PC-9 (cell line): ENCODE results near the gene CAST. TPM values are rescaled to one million over a fixed set of nuclear protein-coding genes. Genes with fewer than 3 reads are reported as not detected.

Experiments used
- BruUV-seq: library from RNA; stranded (reverse); fragments of 400-500 nt; replicated peaks from 2 replicates; lab custom pipeline; 2021; lab: Mats Ljungman, UMichigan
- CTCF ChIA-PET: fragments of 300-600 bp; sonication (Branson Sonifier 250); formaldehyde crosslinking; loops from one replicate; lab custom pipeline; 2022; ENCODE audit warnings: antibody characterized with exemption; lab: Charles Lee
- POLR2A ChIA-PET: fragments of 300-600 bp; sonication (Branson Sonifier 250); formaldehyde crosslinking; loops from one replicate; lab custom pipeline; 2022; ENCODE audit warnings: antibody characterized with exemption; ENCODE audit not compliant: unreplicated experiment; lab: Charles Lee
- DNase-seq, 2 experiments: peaks; one replicate each; pipeline versions ENCODE4 v3.0.0 to v3.0.0-alpha.2; 2015 to 2022; ENCODE audit warnings: mixed read lengths in 1 of 2
- H2AFZ ChIP-seq: fragments of 200-600 bp; sonication (generic); 2 replicates; pipeline ENCODE4 v1.8.1; 2017; ENCODE audit warnings: antibody characterized with exemption
- H3F3A ChIP-seq: fragments of 200-600 bp; sonication (generic); 2 replicates; pipeline ENCODE4 v1.8.1; 2017; ENCODE audit warnings: antibody characterized with exemption, mild to moderate bottlenecking, low read depth; ENCODE audit not compliant: insufficient read depth
- H3K27ac ChIP-seq: fragments of 200-600 bp; sonication (generic); 2 replicates; pipeline ENCODE4 v1.6.1; 2016; ENCODE audit warnings: mixed run types
- H3K27me3 ChIP-seq: fragments of 200-600 bp; sonication (generic); 2 replicates; pipeline ENCODE4 v1.6.1; 2016; ENCODE audit warnings: low read depth, mixed run types; ENCODE audit not compliant: insufficient read depth
- H3K36me3 ChIP-seq: fragments of 200-600 bp; sonication (generic); 2 replicates; pipeline ENCODE4 v1.6.1; 2016; ENCODE audit warnings: low read depth, mixed run types
- H3K4me1 ChIP-seq: fragments of 200-600 bp; sonication (generic); replicated peaks from 2 replicates; pipeline ENCODE4 v1.6.1; 2016; ENCODE audit warnings: mixed run types; ENCODE audit not compliant: insufficient read depth
- H3K4me2 ChIP-seq: fragments of 200-600 bp; sonication (generic); 2 replicates; pipeline ENCODE4 v1.6.1; 2017; ENCODE audit warnings: mixed run types
- H3K4me3 ChIP-seq: fragments of 200-600 bp; sonication (generic); 2 replicates; pipeline ENCODE4 v1.6.1; 2016; ENCODE audit warnings: mixed run types
- H3K79me2 ChIP-seq: fragments of 200-600 bp; sonication (generic); 2 replicates; pipeline ENCODE4 v1.6.1; 2017; ENCODE audit warnings: low read depth, mixed run types
- H3K9me2 ChIP-seq: fragments of 200-600 bp; sonication (generic); 2 replicates; pipeline ENCODE4 v1.8.1; 2017; ENCODE audit warnings: mild to moderate bottlenecking; ENCODE audit not compliant: insufficient read depth
- H3K9me3 ChIP-seq: fragments of 200-600 bp; sonication (generic); 2 replicates; pipeline ENCODE4 v1.8.1; 2016; ENCODE audit warnings: low read depth; ENCODE audit not compliant: insufficient read depth
- H4K20me1 ChIP-seq: fragments of 200-600 bp; sonication (generic); 2 replicates; pipeline ENCODE4 v1.8.1; 2017; ENCODE audit not compliant: insufficient read depth
- EZH2 ChIP-seq: fragments of 200-600 bp; sonication (generic); IDR thresholded peaks from 2 replicates; pipeline ENCODE4 v1.8.0; 2017; ENCODE audit warnings: antibody characterized with exemption, low read depth
- intact Hi-C: fragments of 100-400 bp; cut with micrococcal nuclease; formaldehyde crosslinking; loops from one replicate; pipeline ENCODE4 v1.10.0; 2022; ENCODE audit not compliant: unreplicated experiment
- total RNA-seq: library from RNA; stranded (reverse); gene quantifications from 2 replicates; pipeline ENCODE4 v1.2.3, GENCODE V29; 2021
- TF ChIP-seq, protein P1 (sequence below): fragments of 200-600 bp; sonication (generic); conservative IDR thresholded peaks from 2 replicates; pipeline ENCODE4 v1.6.1; 2017; ENCODE audit warnings: mixed run types, antibody characterized with exemption, mild to moderate bottlenecking, moderate library complexity

The CAST gene
- total RNA-seq, 1 experiment from 2014 or later = 289 TPM

DNA sequence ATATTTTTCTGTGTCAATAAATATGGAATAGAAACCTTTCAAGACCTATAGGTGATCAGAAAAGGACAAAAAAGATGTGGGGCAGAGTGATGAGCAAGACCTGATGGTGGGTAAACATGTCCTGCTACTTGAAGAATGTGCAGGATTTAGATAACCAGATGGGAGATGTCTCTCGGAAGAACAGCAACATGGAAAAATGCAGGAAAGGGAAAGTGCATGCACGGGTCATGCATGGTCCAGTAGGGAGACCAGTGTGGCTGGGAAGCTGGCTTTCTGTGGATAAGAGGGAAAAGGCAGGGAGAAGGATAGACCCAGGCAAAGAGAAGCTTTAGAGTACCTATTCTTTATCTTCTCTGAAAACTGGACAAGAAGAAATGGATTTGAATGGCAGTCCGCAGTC, 7.1 kb upstream of the CAST start:
- no peaks in the 10 kb centered on the region; the same call in 1 of the 2 replicates for H3K79me2 ChIP-seq
- no TSS peak for BruUV-seq
- H3K27me3 ChIP-seq = no peaks in the 10 kb centered on the region
- POLR2A ChIA-PET = no interaction called here
- H3F3A ChIP-seq = peaks cover 59% of the 10 kb centered on the region
- no peaks in the 10 kb centered on the region for H3K9me2 ChIP-seq
- intact Hi-C loops = no loop called here
- CTCF ChIA-PET = no interaction called here
- peak overlapping the region; percentile 63 for H3K4me2 ChIP-seq
- no peaks in the 10 kb centered on the region for H4K20me1 ChIP-seq
- no peaks in the 10 kb centered on the region for H3K36me3 ChIP-seq
- no peak overlapping the region for H3K4me3 ChIP-seq
- no peak for TF ChIP-seq EZH2
- peaks cover 93% of the 10 kb centered on the region for H3K4me1 ChIP-seq
- no peaks in the 10 kb centered on the region for H3K9me3 ChIP-seq
- H3K27ac ChIP-seq = peak overlapping the region; percentile 94
- no peak for DNase-seq
- H2AFZ ChIP-seq = no peak overlapping the region

DNA sequence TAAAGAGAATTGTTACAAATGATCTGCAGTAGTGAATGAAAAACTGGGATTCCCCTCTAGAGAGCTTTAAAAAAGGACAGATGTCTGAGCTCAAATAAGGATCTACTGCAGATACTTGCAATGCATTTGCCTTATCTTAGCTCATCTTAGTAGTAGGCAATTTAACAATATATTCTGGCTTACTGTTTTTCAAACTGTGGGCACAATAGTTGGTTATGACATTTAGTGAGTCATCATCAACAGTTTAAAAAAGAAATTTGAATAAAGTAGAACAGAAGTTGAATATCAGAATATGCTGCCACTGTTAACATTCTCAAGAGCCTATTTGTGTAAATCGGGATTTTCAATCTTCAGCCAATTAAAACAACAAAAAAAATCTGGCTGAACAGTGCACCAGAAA, 6.7 kb upstream of the CAST start:
- peaks cover 93% of the 10 kb centered on the region for H3K4me1 ChIP-seq
- peak overlapping the region; percentile 63 for H3K4me2 ChIP-seq
- H3K9me3 ChIP-seq = no peaks in the 10 kb centered on the region
- DNase-seq = no peak
- H3K79me2 ChIP-seq = no peaks in the 10 kb centered on the region; the same call in 1 of the 2 replicates
- H3K4me3 ChIP-seq = no peak overlapping the region
- H4K20me1 ChIP-seq = no peaks in the 10 kb centered on the region
- intact Hi-C loops = no loop called here
- no peaks in the 10 kb centered on the region for H3K9me2 ChIP-seq
- H3K27me3 ChIP-seq = no peaks in the 10 kb centered on the region
- H3K36me3 ChIP-seq = no peaks in the 10 kb centered on the region
- no peak for TF ChIP-seq EZH2
- TF ChIP-seq, protein P1, sequence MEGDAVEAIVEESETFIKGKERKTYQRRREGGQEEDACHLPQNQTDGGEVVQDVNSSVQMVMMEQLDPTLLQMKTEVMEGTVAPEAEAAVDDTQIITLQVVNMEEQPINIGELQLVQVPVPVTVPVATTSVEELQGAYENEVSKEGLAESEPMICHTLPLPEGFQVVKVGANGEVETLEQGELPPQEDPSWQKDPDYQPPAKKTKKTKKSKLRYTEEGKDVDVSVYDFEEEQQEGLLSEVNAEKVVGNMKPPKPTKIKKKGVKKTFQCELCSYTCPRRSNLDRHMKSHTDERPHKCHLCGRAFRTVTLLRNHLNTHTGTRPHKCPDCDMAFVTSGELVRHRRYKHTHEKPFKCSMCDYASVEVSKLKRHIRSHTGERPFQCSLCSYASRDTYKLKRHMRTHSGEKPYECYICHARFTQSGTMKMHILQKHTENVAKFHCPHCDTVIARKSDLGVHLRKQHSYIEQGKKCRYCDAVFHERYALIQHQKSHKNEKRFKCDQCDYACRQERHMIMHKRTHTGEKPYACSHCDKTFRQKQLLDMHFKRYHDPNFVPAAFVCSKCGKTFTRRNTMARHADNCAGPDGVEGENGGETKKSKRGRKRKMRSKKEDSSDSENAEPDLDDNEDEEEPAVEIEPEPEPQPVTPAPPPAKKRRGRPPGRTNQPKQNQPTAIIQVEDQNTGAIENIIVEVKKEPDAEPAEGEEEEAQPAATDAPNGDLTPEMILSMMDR = no peak
- no TSS peak for BruUV-seq
- peaks cover 60% of the 10 kb centered on the region for H3F3A ChIP-seq
- H3K27ac ChIP-seq = peak overlapping the region; percentile 94
- no peak overlapping the region for H2AFZ ChIP-seq
- ChIA-PET POLR2A (no interaction called here), CTCF (no interaction called here)

DNA sequence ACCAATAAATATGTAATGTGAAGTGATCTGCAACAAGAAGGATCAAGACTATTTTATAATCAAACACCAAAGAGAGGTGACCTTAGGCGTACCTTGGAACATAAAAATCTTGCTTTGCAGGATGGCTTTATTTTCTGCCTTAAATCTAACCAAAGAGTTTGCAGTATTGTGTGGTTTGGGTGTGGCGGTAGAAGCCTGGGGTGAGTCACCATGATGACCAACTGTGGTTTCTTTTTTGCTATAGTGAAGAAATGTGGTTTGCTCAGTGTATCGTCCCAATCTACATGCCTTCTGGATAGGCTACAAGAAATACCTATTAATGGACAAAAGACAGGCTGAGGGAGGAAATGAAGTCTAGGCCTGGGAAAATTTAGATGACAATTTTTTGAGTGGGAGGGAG, 5.1 kb upstream of the CAST start:
- Histone ChIP-seq H3K27me3 (no peaks in the 10 kb centered on the region), H3K79me2 (no peaks in the 10 kb centered on the region; the same call in 1 of the 2 replicates), H3K4me1 (peaks cover 88% of the 10 kb centered on the region), H3F3A (peaks cover 67% of the 10 kb centered on the region), H3K4me3 (no peak overlapping the region; the same call in 1 of the 2 replicates), H3K27ac (peak overlapping the region; percentile 94), H3K9me2 (no peaks in the 10 kb centered on the region), H3K36me3 (no peaks in the 10 kb centered on the region), H3K4me2 (peak overlapping the region; percentile 63), H3K9me3 (no peaks in the 10 kb centered on the region), H2AFZ (no peak overlapping the region), H4K20me1 (no peaks in the 10 kb centered on the region)
- BruUV-seq = no TSS peak
- ChIA-PET POLR2A (interaction anchor here (0.7 kb wide), 1 partner anchor 46 kb away, joined by 14 read pairs; no protein-coding TSS in a partner anchor), CTCF (no interaction called here)
- intact Hi-C loops = no loop called here
- peak; percentile 73 to 97 for DNase-seq
- TF ChIP-seq, protein P1 = no peak
- TF ChIP-seq EZH2 = no peak

DNA sequence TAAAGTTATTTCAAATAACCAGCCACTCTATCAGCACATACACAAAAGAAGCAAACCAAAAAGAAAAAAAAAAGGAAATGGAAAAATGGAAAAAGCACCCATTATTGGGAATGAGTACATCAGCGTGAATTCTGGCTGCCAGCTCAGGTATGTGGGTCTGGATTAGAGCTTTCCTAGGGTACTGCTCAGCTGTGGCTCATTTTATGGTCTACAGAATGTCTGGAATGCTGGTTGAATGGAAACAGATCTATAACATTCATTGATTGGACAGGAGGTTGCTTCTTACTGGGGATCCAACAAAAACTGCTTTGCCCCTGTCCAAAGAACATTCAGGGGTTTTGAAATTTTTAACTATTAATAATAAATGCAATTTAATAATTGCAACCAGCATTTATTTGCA, 3.9 kb upstream of the CAST start:
- Histone ChIP-seq H3K4me1 (peaks cover 76% of the 10 kb centered on the region), H3K27ac (peak overlapping the region; percentile 94), H3K36me3 (no peaks in the 10 kb centered on the region), H3K9me2 (no peaks in the 10 kb centered on the region), H4K20me1 (peaks cover under 1% of the 10 kb centered on the region; the same call in 1 of the 2 replicates), H2AFZ (no peak overlapping the region), H3K9me3 (no peaks in the 10 kb centered on the region), H3K79me2 (peaks cover 4% of the 10 kb centered on the region), H3K4me3 (no peak overlapping the region), H3K4me2 (peak overlapping the region; percentile 30; the same call in 1 of the 2 replicates), H3K27me3 (no peaks in the 10 kb centered on the region), H3F3A (peaks cover 60% of the 10 kb centered on the region)
- ChIA-PET CTCF (no interaction called here), POLR2A (interaction anchor here (0.5 kb wide), 1 partner anchor 149 kb away, joined by 4 read pairs; the partner anchor contains the start of gene ERAP1)
- no TSS peak for BruUV-seq
- intact Hi-C loops = no loop called here
- peak in 1 of 2 experiments; percentile 40 for DNase-seq
- TF ChIP-seq, protein P1 = no peak
- TF ChIP-seq EZH2 = no peak
